ENCODE data around the gene PCSK4.

PCSK4 gene

DNA sequence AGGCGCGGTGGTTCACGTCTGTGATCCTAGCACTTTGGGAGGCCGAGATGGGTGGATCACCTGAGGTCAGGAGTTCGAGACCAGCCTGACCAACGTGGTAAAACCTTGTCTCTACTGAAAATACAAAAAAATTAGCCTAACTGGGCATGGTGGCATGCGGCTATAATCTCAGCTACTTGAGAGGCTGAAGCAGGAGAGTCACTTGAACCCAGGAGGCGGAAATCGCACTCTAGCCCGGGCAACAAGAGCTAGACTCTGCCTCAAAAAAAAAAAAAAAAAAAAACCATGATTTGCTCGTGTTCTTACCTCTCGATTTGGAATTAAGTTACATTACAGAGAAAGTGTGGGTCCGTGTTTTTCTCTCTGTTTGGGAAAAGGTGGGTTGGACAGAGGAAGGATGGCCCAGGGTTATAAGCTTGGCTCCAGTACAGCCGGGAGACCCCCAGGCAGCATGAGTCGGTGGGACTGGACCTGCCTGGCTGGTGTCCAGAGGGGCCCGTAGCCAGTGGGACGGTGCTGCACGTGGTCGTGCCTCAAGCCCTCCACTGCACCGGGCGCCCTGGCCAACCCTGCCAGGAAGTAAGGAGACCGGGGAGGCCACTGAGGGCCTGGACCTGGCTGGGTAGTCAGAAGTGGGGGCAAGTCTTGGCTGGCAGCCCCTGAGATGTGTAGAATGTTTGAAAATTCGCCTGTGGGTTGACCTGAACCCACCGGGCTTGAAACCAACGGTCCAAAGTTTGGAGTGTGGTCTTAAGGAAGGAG lies 48.3 kb downstream of the PCSK4 start (continued):
- TF ChIP-seq, protein P1, sequence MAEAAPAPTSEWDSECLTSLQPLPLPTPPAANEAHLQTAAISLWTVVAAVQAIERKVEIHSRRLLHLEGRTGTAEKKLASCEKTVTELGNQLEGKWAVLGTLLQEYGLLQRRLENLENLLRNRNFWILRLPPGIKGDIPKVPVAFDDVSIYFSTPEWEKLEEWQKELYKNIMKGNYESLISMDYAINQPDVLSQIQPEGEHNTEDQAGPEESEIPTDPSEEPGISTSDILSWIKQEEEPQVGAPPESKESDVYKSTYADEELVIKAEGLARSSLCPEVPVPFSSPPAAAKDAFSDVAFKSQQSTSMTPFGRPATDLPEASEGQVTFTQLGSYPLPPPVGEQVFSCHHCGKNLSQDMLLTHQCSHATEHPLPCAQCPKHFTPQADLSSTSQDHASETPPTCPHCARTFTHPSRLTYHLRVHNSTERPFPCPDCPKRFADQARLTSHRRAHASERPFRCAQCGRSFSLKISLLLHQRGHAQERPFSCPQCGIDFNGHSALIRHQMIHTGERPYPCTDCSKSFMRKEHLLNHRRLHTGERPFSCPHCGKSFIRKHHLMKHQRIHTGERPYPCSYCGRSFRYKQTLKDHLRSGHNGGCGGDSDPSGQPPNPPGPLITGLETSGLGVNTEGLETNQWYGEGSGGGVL (tag by site-specific recombination; IDR thresholded peaks at IDR 0.05): no peak
- TF ChIP-seq ZNF596 (tag by site-specific recombination; IDR thresholded peaks at IDR 0.05) (no peak; the same call in 1 of the 2 replicates), ZNF341 (tag by site-specific recombination; IDR thresholded peaks at IDR 0.05; ENCODE audit: low read depth) (no peak), ZNF311 (tag by site-specific recombination; IDR thresholded peaks at IDR 0.05; ENCODE audit: borderline replicate concordance) (no peak), ZBTB48 (tag by site-specific recombination; IDR thresholded peaks at IDR 0.05) (no peak), SP3 (tag by site-specific recombination; IDR thresholded peaks at IDR 0.05) (no peak), ZSCAN30 (tag by site-specific recombination; IDR thresholded peaks at IDR 0.05) (peak; percentile 58; the same call in 1 of the 2 replicates), KLF10 (tag by site-specific recombination; IDR thresholded peaks at IDR 0.05) (no peak), OSR2 (tag by site-specific recombination; IDR thresholded peaks at IDR 0.05) (no peak), ZNF571 (tag by site-specific recombination; IDR thresholded peaks at IDR 0.05) (no peak), BCL11A (tag by site-specific recombination; IDR thresholded peaks at IDR 0.05; ENCODE audit: low read depth) (peak; percentile 70), GLIS1 (tag by site-specific recombination; IDR thresholded peaks at IDR 0.05) (peak; percentile 45; the same call in 1 of the 2 replicates), SETDB1 (IDR thresholded peaks at IDR 0.05; ENCODE audit: insufficient read length, low read length) (no peak), ZNF175 (tag by site-specific recombination; IDR thresholded peaks at IDR 0.05) (no peak), ZNF114 (tag by site-specific recombination; IDR thresholded peaks at IDR 0.05) (no peak), ZSCAN23 (tag by site-specific recombination; IDR thresholded peaks at IDR 0.05) (no peak), ZNF473 (tag by site-specific recombination; IDR thresholded peaks at IDR 0.05) (no peak), SCRT1 (tag by site-specific recombination; IDR thresholded peaks at IDR 0.05; ENCODE audit: borderline replicate concordance) (no peak), ZNF626 (tag by site-specific recombination; IDR thresholded peaks at IDR 0.05) (no peak), EGR2 (tag by site-specific recombination; IDR thresholded peaks at IDR 0.05; ENCODE audit: low read depth) (no peak), ZFP37 (tag by site-specific recombination; IDR thresholded peaks at IDR 0.05) (no peak), ZNF629 (tag by site-specific recombination; IDR thresholded peaks at IDR 0.05) (no peak; the same call in 1 of the 2 replicates), ZNF747 (tag by site-specific recombination; IDR thresholded peaks at IDR 0.05) (no peak)
- TF ChIP-seq, protein P2, sequence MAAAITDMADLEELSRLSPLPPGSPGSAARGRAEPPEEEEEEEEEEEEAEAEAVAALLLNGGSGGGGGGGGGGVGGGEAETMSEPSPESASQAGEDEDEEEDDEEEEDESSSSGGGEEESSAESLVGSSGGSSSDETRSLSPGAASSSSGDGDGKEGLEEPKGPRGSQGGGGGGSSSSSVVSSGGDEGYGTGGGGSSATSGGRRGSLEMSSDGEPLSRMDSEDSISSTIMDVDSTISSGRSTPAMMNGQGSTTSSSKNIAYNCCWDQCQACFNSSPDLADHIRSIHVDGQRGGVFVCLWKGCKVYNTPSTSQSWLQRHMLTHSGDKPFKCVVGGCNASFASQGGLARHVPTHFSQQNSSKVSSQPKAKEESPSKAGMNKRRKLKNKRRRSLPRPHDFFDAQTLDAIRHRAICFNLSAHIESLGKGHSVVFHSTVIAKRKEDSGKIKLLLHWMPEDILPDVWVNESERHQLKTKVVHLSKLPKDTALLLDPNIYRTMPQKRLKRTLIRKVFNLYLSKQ (tag by site-specific recombination; IDR thresholded peaks at IDR 0.05; ENCODE audit: borderline replicate concordance): no peak
- TF ChIP-seq, protein P3, sequence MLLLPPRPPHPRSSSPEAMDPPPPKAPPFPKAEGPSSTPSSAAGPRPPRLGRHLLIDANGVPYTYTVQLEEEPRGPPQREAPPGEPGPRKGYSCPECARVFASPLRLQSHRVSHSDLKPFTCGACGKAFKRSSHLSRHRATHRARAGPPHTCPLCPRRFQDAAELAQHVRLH (tag by site-specific recombination; IDR thresholded peaks at IDR 0.05): no peak
- TF ChIP-seq, protein P4, sequence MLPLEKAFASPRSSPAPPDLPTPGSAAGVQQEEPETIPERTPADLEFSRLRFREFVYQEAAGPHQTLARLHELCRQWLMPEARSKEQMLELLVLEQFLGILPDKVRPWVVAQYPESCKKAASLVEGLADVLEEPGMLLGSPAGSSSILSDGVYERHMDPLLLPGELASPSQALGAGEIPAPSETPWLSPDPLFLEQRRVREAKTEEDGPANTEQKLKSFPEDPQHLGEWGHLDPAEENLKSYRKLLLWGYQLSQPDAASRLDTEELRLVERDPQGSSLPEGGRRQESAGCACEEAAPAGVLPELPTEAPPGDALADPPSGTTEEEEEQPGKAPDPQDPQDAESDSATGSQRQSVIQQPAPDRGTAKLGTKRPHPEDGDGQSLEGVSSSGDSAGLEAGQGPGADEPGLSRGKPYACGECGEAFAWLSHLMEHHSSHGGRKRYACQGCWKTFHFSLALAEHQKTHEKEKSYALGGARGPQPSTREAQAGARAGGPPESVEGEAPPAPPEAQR (tag by site-specific recombination; IDR thresholded peaks at IDR 0.05): no peak
- TF ChIP-seq, protein P5, sequence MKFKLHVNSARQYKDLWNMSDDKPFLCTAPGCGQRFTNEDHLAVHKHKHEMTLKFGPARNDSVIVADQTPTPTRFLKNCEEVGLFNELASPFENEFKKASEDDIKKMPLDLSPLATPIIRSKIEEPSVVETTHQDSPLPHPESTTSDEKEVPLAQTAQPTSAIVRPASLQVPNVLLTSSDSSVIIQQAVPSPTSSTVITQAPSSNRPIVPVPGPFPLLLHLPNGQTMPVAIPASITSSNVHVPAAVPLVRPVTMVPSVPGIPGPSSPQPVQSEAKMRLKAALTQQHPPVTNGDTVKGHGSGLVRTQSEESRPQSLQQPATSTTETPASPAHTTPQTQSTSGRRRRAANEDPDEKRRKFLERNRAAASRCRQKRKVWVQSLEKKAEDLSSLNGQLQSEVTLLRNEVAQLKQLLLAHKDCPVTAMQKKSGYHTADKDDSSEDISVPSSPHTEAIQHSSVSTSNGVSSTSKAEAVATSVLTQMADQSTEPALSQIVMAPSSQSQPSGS (tag by site-specific recombination; IDR thresholded peaks at IDR 0.05; ENCODE audit: low read depth): no peak
- TF ChIP-seq, protein P6, sequence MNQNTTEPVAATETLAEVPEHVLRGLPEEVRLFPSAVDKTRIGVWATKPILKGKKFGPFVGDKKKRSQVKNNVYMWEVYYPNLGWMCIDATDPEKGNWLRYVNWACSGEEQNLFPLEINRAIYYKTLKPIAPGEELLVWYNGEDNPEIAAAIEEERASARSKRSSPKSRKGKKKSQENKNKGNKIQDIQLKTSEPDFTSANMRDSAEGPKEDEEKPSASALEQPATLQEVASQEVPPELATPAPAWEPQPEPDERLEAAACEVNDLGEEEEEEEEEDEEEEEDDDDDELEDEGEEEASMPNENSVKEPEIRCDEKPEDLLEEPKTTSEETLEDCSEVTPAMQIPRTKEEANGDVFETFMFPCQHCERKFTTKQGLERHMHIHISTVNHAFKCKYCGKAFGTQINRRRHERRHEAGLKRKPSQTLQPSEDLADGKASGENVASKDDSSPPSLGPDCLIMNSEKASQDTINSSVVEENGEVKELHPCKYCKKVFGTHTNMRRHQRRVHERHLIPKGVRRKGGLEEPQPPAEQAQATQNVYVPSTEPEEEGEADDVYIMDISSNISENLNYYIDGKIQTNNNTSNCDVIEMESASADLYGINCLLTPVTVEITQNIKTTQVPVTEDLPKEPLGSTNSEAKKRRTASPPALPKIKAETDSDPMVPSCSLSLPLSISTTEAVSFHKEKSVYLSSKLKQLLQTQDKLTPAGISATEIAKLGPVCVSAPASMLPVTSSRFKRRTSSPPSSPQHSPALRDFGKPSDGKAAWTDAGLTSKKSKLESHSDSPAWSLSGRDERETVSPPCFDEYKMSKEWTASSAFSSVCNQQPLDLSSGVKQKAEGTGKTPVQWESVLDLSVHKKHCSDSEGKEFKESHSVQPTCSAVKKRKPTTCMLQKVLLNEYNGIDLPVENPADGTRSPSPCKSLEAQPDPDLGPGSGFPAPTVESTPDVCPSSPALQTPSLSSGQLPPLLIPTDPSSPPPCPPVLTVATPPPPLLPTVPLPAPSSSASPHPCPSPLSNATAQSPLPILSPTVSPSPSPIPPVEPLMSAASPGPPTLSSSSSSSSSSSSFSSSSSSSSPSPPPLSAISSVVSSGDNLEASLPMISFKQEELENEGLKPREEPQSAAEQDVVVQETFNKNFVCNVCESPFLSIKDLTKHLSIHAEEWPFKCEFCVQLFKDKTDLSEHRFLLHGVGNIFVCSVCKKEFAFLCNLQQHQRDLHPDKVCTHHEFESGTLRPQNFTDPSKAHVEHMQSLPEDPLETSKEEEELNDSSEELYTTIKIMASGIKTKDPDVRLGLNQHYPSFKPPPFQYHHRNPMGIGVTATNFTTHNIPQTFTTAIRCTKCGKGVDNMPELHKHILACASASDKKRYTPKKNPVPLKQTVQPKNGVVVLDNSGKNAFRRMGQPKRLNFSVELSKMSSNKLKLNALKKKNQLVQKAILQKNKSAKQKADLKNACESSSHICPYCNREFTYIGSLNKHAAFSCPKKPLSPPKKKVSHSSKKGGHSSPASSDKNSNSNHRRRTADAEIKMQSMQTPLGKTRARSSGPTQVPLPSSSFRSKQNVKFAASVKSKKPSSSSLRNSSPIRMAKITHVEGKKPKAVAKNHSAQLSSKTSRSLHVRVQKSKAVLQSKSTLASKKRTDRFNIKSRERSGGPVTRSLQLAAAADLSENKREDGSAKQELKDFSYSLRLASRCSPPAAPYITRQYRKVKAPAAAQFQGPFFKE (tag by site-specific recombination; IDR thresholded peaks at IDR 0.05; ENCODE audit: borderline replicate concordance): no peak

All from HEK293 (cell line).